ENCODE results near the gene PPP1R14C. TPM values are rescaled to one million over a fixed set of nuclear protein-coding genes. Genes with fewer than 3 reads are reported as not detected.

PPP1R14C gene
- total and polyA plus RNA-seq, 10 of the 15 experiments (the other 5 are each of a cell fraction or from before 2014, with no cell fraction given) = 0.07 to 1.6 (median 0.13) TPM; not detected in 4

- TF ChIP-seq, protein P1, sequence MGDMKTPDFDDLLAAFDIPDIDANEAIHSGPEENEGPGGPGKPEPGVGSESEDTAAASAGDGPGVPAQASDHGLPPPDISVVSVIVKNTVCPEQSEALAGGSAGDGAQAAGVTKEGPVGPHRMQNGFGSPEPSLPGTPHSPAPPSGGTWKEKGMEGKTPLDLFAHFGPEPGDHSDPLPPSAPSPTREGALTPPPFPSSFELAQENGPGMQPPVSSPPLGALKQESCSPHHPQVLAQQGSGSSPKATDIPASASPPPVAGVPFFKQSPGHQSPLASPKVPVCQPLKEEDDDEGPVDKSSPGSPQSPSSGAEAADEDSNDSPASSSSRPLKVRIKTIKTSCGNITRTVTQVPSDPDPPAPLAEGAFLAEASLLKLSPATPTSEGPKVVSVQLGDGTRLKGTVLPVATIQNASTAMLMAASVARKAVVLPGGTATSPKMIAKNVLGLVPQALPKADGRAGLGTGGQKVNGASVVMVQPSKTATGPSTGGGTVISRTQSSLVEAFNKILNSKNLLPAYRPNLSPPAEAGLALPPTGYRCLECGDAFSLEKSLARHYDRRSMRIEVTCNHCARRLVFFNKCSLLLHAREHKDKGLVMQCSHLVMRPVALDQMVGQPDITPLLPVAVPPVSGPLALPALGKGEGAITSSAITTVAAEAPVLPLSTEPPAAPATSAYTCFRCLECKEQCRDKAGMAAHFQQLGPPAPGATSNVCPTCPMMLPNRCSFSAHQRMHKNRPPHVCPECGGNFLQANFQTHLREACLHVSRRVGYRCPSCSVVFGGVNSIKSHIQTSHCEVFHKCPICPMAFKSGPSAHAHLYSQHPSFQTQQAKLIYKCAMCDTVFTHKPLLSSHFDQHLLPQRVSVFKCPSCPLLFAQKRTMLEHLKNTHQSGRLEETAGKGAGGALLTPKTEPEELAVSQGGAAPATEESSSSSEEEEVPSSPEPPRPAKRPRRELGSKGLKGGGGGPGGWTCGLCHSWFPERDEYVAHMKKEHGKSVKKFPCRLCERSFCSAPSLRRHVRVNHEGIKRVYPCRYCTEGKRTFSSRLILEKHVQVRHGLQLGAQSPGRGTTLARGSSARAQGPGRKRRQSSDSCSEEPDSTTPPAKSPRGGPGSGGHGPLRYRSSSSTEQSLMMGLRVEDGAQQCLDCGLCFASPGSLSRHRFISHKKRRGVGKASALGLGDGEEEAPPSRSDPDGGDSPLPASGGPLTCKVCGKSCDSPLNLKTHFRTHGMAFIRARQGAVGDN (IDR thresholded peaks at IDR 0.05) = no peak
- TF ChIP-seq JUNB (IDR thresholded peaks at IDR 0.05) (no peak), IKZF2 (IDR thresholded peaks at IDR 0.05) (no peak), EZH2 (IDR thresholded peaks at IDR 0.05; ENCODE audit: borderline replicate concordance, control insufficient read depth, low read depth, low read length) (no peak), CREM (IDR thresholded peaks at IDR 0.05; ENCODE audit: low read depth) (no peak), MEF2A (IDR thresholded peaks at IDR 0.05; ENCODE audit: insufficient read depth, low read depth, low read length) (no peak), CHD4 (IDR thresholded peaks at IDR 0.05) (no peak)
- TF ChIP-seq, protein P2, sequence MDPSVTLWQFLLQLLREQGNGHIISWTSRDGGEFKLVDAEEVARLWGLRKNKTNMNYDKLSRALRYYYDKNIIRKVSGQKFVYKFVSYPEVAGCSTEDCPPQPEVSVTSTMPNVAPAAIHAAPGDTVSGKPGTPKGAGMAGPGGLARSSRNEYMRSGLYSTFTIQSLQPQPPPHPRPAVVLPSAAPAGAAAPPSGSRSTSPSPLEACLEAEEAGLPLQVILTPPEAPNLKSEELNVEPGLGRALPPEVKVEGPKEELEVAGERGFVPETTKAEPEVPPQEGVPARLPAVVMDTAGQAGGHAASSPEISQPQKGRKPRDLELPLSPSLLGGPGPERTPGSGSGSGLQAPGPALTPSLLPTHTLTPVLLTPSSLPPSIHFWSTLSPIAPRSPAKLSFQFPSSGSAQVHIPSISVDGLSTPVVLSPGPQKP (IDR thresholded peaks at IDR 0.05; ENCODE audit: low read depth, low read length) = no peak
- TF ChIP-seq, protein P3, sequence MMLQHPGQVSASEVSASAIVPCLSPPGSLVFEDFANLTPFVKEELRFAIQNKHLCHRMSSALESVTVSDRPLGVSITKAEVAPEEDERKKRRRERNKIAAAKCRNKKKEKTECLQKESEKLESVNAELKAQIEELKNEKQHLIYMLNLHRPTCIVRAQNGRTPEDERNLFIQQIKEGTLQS (IDR thresholded peaks at IDR 0.05; ENCODE audit: borderline replicate concordance, extremely low read depth, low read depth, low read length) = no peak
Measured at GRCh38 chr6:150157081-150157480, 14.2 kb downstream of the PPP1R14C start (continued).

Data from GM12878 (cell line).